HAP-1 (cell line): ENCODE data around the gene RHOBTB1.

Source experiments
- DNase-seq, 2 experiments: peaks; one replicate each; pipeline ENCODE4 v3.0.0-alpha.2; 2016 to 2020; ENCODE audit warnings: low spot score in 2 of 2
- H3K27me3 ChIP-seq: fragments of 250-450 bp; sonication (Bioruptor Pico); 2 replicates; pipeline ENCODE4 v1.5.1; 2020; ENCODE audit warnings: low read depth, mild to moderate bottlenecking, moderate library complexity
- H3K36me3 ChIP-seq: fragments of 250-450 bp; sonication (Bioruptor Pico); replicated peaks from 2 replicates; pipeline ENCODE4 v1.5.1; 2020; ENCODE audit warnings: mild to moderate bottlenecking
- H3K4me1 ChIP-seq: fragments of 250-450 bp; sonication (Bioruptor Pico); 2 replicates; pipeline ENCODE4 v1.5.1; 2020; ENCODE audit warnings: mild to moderate bottlenecking
- H3K4me3 ChIP-seq: fragments of 250-450 bp; sonication (Bioruptor Pico); 2 replicates; pipeline ENCODE4 v1.5.1; 2020; ENCODE audit warnings: mild to moderate bottlenecking, moderate library complexity
- H3K9me3 ChIP-seq: fragments of 250-450 bp; sonication (Bioruptor Pico); 2 replicates; pipeline ENCODE4 v1.5.1; 2020; ENCODE audit warnings: mild to moderate bottlenecking, moderate library complexity
- in situ Hi-C: fragments of 300-500 bp; cut with MboI; formaldehyde crosslinking; loops from 3 replicates; pipeline ENCODE4 v1.14.3; 2020; ENCODE audit warnings: low sequenced_read_pairs, inconsistent platforms, mixed read lengths

RHOBTB1 gene

DNA sequence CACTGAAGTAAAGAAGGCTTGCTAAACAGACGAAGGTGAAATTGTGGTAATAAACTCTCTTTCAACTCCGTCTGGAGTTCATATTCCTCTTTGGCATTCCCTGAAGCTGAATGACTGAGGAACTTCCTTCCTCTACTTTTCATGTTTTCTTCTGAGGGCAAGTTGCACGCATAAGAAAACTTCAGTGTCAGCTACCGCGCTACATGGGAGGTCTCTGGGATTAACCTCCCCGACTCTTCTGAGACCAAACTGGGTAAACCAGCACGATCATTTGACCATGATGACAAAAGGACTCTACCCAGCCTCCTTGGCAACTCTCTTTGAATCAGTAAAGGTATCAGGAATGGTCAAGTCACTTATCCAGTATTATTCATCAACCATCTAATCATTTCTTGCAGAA lies 44.7 kb downstream of the RHOBTB1 start:
- in situ Hi-C loops: no loop called here
- no peaks in the 10 kb centered on the region for H3K27me3 ChIP-seq
- no peaks in the 10 kb centered on the region; the same call in 1 of the 2 replicates for H3K4me1 ChIP-seq
- H3K4me3 ChIP-seq: no peak overlapping the region
- H3K36me3 ChIP-seq: no peaks in the 10 kb centered on the region
- no peak for DNase-seq
- no peaks in the 10 kb centered on the region for H3K9me3 ChIP-seq

DNA sequence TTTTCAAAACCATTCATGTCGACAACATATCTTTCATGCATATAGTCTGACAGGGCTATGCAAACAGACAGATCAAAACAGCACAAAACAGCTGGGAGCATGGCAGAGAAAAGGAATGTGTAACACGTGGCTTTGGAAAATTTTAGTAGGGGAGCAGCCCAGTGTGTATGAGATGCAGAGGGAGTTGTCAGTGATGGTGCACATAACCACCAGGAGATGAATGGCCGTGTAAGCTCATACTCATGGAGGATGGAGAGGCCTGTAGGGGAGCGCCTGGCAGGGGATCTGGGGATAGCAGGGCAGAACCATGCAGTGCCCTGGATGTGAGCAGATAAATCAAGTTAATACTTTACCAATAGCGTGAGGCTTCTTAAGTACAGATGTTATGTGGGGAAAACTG lies 45.7 kb downstream of the RHOBTB1 start:
- no peaks in the 10 kb centered on the region for H3K9me3 ChIP-seq
- no peaks in the 10 kb centered on the region; the same call in 1 of the 2 replicates for H3K4me1 ChIP-seq
- in situ Hi-C loops: no loop called here
- no peaks in the 10 kb centered on the region for H3K36me3 ChIP-seq
- no peaks in the 10 kb centered on the region for H3K27me3 ChIP-seq
- H3K4me3 ChIP-seq: no peak overlapping the region
- no peak for DNase-seq

DNA sequence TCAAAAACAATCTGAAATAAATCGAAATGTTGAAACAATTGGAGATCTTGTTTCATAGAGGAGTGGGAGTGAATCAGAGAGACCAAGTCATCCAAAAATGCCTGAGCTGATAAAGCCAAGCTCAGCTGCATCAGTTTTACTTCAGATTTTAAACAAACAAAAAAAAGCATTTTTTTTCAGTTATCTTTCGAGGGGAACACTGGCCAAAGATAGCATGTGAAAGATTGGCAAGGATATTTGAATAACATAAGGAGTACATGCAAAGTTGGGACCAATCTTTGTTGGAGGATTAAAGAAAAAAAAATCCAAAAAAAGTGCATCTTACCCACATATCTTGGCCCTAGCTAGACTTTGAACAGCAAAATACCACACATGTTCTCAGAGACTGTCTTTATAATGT lies 47.2 kb downstream of the RHOBTB1 start:
- DNase-seq: no peak
- in situ Hi-C loops: no loop called here
- H3K36me3 ChIP-seq: no peaks in the 10 kb centered on the region
- no peak overlapping the region for H3K4me3 ChIP-seq
- H3K9me3 ChIP-seq: no peaks in the 10 kb centered on the region
- no peaks in the 10 kb centered on the region for H3K4me1 ChIP-seq
- no peaks in the 10 kb centered on the region for H3K27me3 ChIP-seq

DNA sequence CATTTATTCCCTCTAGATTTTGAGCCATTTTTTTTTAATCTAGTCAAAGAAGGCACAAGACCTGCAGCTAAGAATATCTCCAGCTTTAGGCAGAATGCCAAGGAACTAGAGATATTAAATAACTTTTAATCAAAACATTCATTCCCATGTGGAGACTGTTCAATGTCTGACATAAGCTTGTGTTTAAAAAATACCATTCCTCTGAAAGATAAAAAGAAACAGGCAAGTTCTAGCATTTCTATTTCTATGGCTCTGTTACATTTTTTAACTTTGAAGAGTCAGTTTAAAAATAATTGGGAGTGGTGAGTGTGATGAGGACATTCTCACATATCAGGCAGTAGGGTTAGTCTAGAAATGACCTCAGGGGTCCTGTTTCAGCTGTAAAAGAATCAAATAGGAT lies 48.0 kb downstream of the RHOBTB1 start:
- in situ Hi-C loops: no loop called here
- H3K4me1 ChIP-seq: no peaks in the 10 kb centered on the region
- H3K36me3 ChIP-seq: no peaks in the 10 kb centered on the region
- DNase-seq: no peak
- H3K27me3 ChIP-seq: no peaks in the 10 kb centered on the region
- H3K4me3 ChIP-seq: no peak overlapping the region
- H3K9me3 ChIP-seq: no peaks in the 10 kb centered on the region

DNA sequence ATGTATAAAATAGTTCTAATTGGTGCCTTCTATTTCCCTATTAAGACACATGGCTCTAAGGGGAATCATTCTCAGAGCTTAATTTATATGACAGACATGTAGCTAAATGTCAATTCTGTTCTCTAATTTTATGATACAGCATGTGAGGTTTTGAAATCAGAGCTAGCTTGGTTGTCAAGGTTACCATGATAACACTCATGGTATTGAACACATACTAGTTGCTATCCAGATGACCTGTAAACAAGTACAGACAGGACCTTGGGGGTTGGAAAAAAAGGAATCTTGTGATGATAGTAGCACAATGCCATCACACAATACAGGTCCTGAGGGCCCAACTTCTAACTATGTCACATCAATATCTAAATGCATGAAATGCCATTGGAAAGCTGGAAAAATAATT lies 49.2 kb downstream of the RHOBTB1 start:
- Histone ChIP-seq H3K27me3 (no peaks in the 10 kb centered on the region), H3K9me3 (no peaks in the 10 kb centered on the region), H3K36me3 (no peaks in the 10 kb centered on the region), H3K4me3 (no peak overlapping the region), H3K4me1 (no peaks in the 10 kb centered on the region)
- DNase-seq: no peak
- in situ Hi-C loops: no loop called here

GRCh38 chr10:60893231-60893630 lies 50.8 kb downstream of the RHOBTB1 start:
- Histone ChIP-seq H3K9me3 (no peaks in the 10 kb centered on the region), H3K4me3 (no peak overlapping the region), H3K36me3 (no peaks in the 10 kb centered on the region), H3K27me3 (no peaks in the 10 kb centered on the region), H3K4me1 (no peaks in the 10 kb centered on the region)
- in situ Hi-C loops: no loop called here
- DNase-seq: no peak

- Histone ChIP-seq H3K4me1 (no peaks in the 10 kb centered on the region), H3K27me3 (no peaks in the 10 kb centered on the region), H3K9me3 (no peaks in the 10 kb centered on the region), H3K4me3 (no peak overlapping the region), H3K36me3 (no peaks in the 10 kb centered on the region)
- no peak for DNase-seq
- in situ Hi-C loops: no loop called here
Observed at GRCh38 chr10:60892571-60892970, 51.4 kb downstream of the RHOBTB1 start.

DNA sequence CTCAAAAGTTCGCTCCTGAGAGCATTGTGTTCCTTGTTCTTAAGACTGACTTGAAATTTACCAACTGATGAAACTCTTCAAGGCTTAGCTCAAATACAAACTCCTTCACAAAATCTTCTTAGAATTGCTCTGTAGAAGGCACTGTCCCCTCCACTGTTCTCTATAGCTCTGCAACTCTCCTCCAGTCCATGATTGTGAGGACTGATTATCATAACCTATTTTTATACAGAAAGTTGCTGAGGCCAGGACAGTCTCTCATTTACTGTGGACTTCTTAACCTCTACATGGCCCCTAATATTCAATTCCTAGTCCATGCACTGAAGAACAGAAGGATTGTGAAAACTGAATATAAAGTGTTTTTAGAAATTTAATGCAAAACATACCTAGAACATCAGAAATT lies 53.2 kb downstream of the RHOBTB1 start:
- no peaks in the 10 kb centered on the region for H3K9me3 ChIP-seq
- no peak for DNase-seq
- no peaks in the 10 kb centered on the region for H3K36me3 ChIP-seq
- H3K4me3 ChIP-seq: no peak overlapping the region
- H3K4me1 ChIP-seq: peaks cover 4% of the 10 kb centered on the region; the same call in 1 of the 2 replicates
- H3K27me3 ChIP-seq: no peaks in the 10 kb centered on the region
- in situ Hi-C loops: no loop called here

DNA sequence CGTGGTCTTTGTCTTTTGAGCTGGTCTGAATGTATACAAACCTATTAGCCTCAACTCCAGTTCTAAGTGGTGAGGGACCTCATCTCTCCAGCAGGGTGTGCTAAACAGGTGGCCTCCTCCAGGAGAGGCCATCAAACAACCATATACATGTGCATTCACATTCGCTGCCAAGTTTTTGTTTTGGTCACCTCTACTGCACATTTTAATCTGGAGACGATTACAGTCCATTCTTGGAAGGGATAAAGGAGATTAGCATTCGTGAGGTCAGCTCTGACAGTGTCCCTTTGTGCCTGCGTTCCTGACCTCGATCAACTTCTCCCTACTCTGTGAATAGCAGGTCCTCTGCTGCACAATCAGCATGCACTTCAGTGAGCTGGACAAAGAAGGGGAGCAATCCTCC lies 60.8 kb downstream of the RHOBTB1 start:
- in situ Hi-C loops: no loop called here
- Histone ChIP-seq H3K4me3 (no peak overlapping the region), H3K9me3 (no peaks in the 10 kb centered on the region), H3K36me3 (no peaks in the 10 kb centered on the region), H3K27me3 (no peaks in the 10 kb centered on the region), H3K4me1 (peaks cover 4% of the 10 kb centered on the region; the same call in 1 of the 2 replicates)
- peak; percentile 62 to 69 for DNase-seq

- no peaks in the 10 kb centered on the region for H3K27me3 ChIP-seq
- in situ Hi-C loops: no loop called here
- peaks cover 3% of the 10 kb centered on the region; the same call in 1 of the 2 replicates for H3K4me1 ChIP-seq
- no peaks in the 10 kb centered on the region for H3K9me3 ChIP-seq
- H3K36me3 ChIP-seq: no peaks in the 10 kb centered on the region
- no peak for DNase-seq
- no peak overlapping the region for H3K4me3 ChIP-seq
Observed at GRCh38 chr10:60878224-60878623, 65.8 kb downstream of the RHOBTB1 start.

DNA sequence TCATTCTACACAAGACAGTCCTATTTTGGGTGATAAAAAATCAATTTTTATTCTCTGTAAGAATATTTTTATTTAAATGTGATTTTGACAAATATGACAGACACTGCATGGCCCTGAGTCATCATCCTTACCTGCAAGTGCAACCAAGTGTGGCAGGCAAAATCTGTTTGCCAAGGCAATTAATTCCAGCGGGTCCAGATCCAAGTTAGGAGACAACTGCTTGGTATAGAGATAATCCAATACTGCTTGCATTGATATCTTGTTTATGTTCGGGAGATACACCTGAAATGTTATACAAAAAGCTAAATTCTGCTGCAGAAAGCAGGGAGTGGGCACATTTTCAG lies 66.2 kb downstream of the RHOBTB1 start:
- no peak overlapping the region for H3K4me3 ChIP-seq
- no peak for DNase-seq
- in situ Hi-C loops: no loop called here
- no peaks in the 10 kb centered on the region for H3K36me3 ChIP-seq
- H3K4me1 ChIP-seq: peaks cover 3% of the 10 kb centered on the region; the same call in 1 of the 2 replicates
- H3K9me3 ChIP-seq: no peaks in the 10 kb centered on the region
- no peaks in the 10 kb centered on the region for H3K27me3 ChIP-seq

GRCh38 chr10:60877061-60877776 lies 66.8 kb downstream of the RHOBTB1 start:
- H3K9me3 ChIP-seq: no peaks in the 10 kb centered on the region
- H3K4me1 ChIP-seq: peaks cover 3% of the 10 kb centered on the region; the same call in 1 of the 2 replicates
- in situ Hi-C loops: no loop called here

DNA sequence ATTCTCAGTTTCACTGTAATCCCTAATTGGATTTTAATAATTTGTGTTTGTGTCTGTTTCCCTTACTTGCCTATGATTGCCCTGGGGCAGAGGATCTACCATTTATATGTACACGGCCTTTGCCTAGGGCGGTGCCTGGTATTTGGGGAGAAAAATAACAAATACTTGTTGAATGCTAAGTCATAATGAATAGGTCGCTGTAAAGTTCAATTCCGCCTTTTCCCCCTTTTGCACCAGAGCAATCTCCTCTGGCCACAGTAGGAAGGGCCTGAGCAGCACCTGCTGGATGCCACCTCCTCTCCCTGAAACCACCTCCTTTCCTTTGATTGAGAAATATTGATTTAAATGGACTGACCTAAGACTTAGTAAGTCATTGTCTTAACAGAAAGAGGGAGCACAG lies 70.2 kb downstream of the RHOBTB1 start:
- Histone ChIP-seq H3K27me3 (no peaks in the 10 kb centered on the region), H3K36me3 (no peaks in the 10 kb centered on the region), H3K4me1 (peaks cover 3% of the 10 kb centered on the region; the same call in 1 of the 2 replicates), H3K4me3 (no peak overlapping the region), H3K9me3 (no peaks in the 10 kb centered on the region)
- in situ Hi-C loops: no loop called here
- DNase-seq: no peak

More at GRCh38 chr10:60877061-60877776, 66.8 kb downstream of the RHOBTB1 start:
- no peak for DNase-seq
- Histone ChIP-seq H3K36me3 (no peaks in the 10 kb centered on the region), H3K27me3 (no peaks in the 10 kb centered on the region), H3K4me3 (no peak overlapping the region)

DNA sequence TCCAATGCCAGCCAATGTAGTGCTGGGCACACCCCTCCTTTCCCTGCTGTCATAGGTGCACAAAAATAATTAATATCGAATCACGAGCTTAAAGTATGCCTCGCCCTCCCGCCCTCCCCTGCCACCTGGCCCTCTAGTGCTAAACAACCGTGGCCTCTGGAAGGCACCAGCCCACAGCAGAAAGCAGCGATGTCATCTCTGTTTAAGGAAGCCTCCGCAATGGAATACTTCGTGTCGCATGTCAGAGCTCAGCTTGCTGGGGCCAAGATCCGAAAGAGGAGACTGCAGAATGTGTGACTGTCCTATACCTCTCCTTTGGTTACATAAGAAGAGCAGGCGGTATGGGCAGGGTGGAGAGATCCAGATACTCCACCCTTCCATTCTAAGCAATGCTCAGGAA lies 71.5 kb downstream of the RHOBTB1 start:
- no peaks in the 10 kb centered on the region for H3K27me3 ChIP-seq
- H3K4me1 ChIP-seq: peaks cover 3% of the 10 kb centered on the region; the same call in 1 of the 2 replicates
- in situ Hi-C loops: no loop called here
- no peaks in the 10 kb centered on the region for H3K9me3 ChIP-seq
- DNase-seq: no peak
- no peaks in the 10 kb centered on the region for H3K36me3 ChIP-seq
- H3K4me3 ChIP-seq: no peak overlapping the region

GRCh38 chr10:60871215-60871614 lies 72.8 kb downstream of the RHOBTB1 start:
- in situ Hi-C loops: no loop called here

More at GRCh38 chr10:60871215-60871614, 72.8 kb downstream of the RHOBTB1 start:
- H3K4me3 ChIP-seq: no peak overlapping the region
- DNase-seq: no peak
- H3K4me1 ChIP-seq: peaks cover 3% of the 10 kb centered on the region; the same call in 1 of the 2 replicates
- H3K9me3 ChIP-seq: no peaks in the 10 kb centered on the region
- no peaks in the 10 kb centered on the region for H3K27me3 ChIP-seq
- H3K36me3 ChIP-seq: no peaks in the 10 kb centered on the region
